ENCODE results near the gene UNC93A.
A peak's percentile ranks its signal among the peaks of the same experiment; 100 is the strongest.
"Not testable (repeated sequence)": the region's sequence is repeated elsewhere in the genome, so short reads cannot be mapped to it uniquely, and the experiment has no call there.

The UNC93A gene

DNA sequence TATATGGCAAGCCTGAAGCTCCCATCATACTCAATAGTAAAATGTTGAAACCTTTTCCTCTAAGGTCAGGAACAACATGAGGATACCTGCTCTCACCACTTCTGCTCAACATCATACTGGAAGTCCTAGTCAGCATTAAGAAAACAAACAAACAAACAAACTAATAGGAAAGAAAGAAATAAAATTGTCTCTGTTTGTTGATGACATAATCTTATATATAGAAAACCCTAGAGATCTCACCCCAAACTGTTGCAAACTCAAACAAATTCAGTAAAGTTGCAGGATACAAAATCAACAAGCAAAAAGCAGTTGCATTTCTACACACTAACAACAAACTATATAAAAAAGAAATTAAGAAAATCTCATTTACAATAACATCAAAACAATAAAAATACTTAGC, 54.2 kb downstream of the UNC93A start:
- FAIRE-seq (no peak), DNase-seq (ENCODE audit: insufficient read length) (no peak)
- TF ChIP-seq TAF1 (IDR thresholded peaks at IDR 0.05; ENCODE audit: borderline replicate concordance, low read depth, low read length) (no peak), POLR2AphosphoS5 (IDR thresholded peaks at IDR 0.05; ENCODE audit: low read depth, low read length) (no peak), POLR2A (IDR thresholded peaks at IDR 0.05; ENCODE audit: low read depth, low read length) (no peak)

DNA sequence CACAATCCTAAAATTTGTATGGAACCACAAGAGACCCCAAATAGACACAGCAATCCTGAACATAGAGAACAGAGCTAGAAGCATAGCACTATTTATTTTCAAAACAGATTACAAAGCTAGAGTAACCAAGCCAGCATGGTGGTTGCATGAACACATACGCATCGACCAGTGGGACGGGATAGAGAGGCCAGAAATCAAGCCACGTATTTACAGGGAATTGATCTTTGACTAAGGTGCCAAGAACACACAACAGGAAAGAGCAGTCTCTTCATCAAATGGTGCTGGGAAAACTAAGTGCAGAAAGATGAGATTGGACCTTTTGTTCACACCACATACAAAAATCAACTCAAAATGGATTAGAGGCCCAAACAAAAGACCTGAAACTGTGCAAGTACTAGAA, 54.8 kb downstream of the UNC93A start:
- DNase-seq (ENCODE audit: insufficient read length) (no peak), FAIRE-seq (no peak)
- TF ChIP-seq TAF1 (IDR thresholded peaks at IDR 0.05; ENCODE audit: borderline replicate concordance, low read depth, low read length) = no peak
- no peak for TF ChIP-seq POLR2A (IDR thresholded peaks at IDR 0.05; ENCODE audit: low read depth, low read length)
- no peak for TF ChIP-seq POLR2AphosphoS5 (IDR thresholded peaks at IDR 0.05; ENCODE audit: low read depth, low read length)

DNA sequence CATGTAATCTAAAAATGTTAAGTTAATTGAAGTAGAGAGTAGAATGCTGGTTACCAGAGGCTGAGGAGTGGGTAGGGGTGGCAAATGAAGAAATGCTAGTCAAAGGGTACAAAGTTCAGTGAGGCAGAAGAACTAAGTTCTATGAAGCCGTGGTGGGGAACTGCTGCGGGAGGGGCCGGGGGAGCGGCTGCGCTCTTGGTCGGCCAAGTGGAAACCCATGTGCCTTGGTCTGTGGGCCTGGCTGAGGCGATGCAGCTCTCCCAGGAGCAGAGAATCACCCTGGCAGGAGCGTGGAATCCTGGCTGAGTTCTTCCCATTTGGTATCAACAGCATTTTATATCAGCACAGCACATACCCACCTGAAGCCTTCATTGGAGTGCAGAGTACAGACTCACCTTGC, 56.1 kb downstream of the UNC93A start:
- TF ChIP-seq TAF1 (IDR thresholded peaks at IDR 0.05; ENCODE audit: borderline replicate concordance, low read depth, low read length) = no peak
- TF ChIP-seq POLR2AphosphoS5 (IDR thresholded peaks at IDR 0.05; ENCODE audit: low read depth, low read length) = no peak
- TF ChIP-seq POLR2A (IDR thresholded peaks at IDR 0.05; ENCODE audit: low read depth, low read length) = no peak
- no peak for DNase-seq (ENCODE audit: insufficient read length)
- no peak for FAIRE-seq

DNA sequence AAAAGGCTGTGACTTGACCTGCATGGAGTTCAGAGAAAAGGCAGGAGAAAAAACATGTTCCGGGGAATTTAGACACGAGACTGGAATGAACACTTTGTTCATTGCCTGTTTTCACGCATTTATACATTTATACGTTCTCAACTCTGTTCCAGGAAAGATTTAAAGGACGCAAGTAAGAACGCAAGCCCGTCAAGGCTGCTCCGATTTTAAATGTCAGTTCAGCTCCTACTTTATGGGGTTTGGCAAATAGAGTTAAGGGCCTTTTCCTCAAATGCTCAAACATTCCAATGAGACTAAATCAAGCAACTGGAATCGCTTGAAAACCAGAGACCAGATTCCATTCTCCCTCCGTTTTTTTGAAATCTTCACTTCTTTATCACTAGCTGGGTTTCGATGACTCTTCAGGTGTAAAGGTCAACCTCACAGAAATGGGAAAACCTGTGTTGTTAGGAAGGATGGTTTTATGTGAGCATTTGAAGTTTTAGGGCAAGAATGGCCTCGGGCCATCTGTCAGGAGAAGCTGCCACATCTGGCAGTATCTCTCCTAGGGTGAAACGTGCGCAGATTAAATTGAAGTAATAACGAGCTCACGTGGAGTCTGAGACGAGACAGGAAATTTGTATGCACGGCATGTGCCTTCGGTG, 58.6 kb downstream of the UNC93A start:
- no peak for FAIRE-seq
- TF ChIP-seq POLR2A (IDR thresholded peaks at IDR 0.05; ENCODE audit: low read depth, low read length) (no peak), TAF1 (IDR thresholded peaks at IDR 0.05; ENCODE audit: borderline replicate concordance, low read depth, low read length) (no peak), POLR2AphosphoS5 (IDR thresholded peaks at IDR 0.05; ENCODE audit: low read depth, low read length) (no peak)
- no peak for DNase-seq (ENCODE audit: insufficient read length)

- TF ChIP-seq POLR2AphosphoS5 (IDR thresholded peaks at IDR 0.05; ENCODE audit: low read depth, low read length) = no peak
- TF ChIP-seq TAF1 (IDR thresholded peaks at IDR 0.05; ENCODE audit: borderline replicate concordance, low read depth, low read length) = no peak
- no peak for TF ChIP-seq POLR2A (IDR thresholded peaks at IDR 0.05; ENCODE audit: low read depth, low read length)
- FAIRE-seq = no peak
- no peak for DNase-seq (ENCODE audit: insufficient read length)
Observed at GRCh38 chr6:167350275-167350696, 59.2 kb downstream of the UNC93A start.

DNA sequence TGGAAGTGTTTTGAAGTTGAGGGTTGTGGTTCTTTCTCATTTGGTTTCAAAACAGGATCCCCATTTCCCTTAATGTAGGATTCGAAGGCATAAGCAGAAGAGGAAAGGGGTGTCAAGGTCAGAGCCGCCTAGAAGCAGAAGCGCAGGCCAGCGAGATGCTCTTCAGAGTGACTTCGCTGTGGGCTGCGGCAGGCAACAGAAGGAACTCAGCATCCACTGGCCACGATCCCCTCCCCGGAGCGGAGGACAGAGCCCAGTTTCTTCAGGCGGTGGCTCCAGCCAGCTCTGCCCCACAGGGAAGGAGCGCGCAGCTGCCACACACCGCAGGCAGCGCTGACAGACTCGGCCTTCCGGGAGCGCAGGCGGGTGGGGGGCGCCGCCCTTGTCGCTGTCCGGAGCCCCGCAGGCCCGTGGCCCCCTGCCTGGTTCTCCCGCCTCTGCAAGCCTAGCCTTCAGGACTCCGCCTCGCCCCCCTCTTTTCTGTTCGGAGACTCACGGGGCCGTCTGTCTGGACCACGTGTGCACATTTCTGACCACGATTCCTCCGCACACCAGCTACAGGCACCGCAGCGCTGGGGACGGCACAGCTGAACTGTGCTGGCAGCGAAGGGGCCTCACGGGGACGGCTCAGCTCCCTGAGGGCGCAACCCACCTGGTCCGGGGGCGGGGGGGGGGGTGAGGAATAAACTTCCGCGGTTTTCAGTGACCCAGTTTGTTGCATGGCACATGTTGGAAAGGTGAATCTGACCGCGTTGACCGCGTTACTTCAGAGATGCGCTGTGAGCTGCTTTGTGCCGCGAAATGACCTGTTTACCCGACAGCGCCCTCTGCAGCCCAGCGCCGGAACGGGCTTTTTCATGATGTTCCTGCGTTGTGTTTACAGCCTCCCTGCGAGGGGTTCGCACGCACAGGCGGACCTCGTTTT, 59.9 kb downstream of the UNC93A start:
- TF ChIP-seq POLR2AphosphoS5 (IDR thresholded peaks at IDR 0.05; ENCODE audit: low read depth, low read length) (no peak), POLR2A (IDR thresholded peaks at IDR 0.05; ENCODE audit: low read depth, low read length) (no peak), TAF1 (IDR thresholded peaks at IDR 0.05; ENCODE audit: borderline replicate concordance, low read depth, low read length) (no peak)
- FAIRE-seq = peak; percentile 44
- no peak for DNase-seq (ENCODE audit: insufficient read length)

GRCh38 chr6:167351656-167352345, 60.7 kb downstream of the UNC93A start:
- no peak for TF ChIP-seq POLR2A (IDR thresholded peaks at IDR 0.05; ENCODE audit: low read depth, low read length)
- no peak for TF ChIP-seq TAF1 (IDR thresholded peaks at IDR 0.05; ENCODE audit: borderline replicate concordance, low read depth, low read length)
- TF ChIP-seq POLR2AphosphoS5 (IDR thresholded peaks at IDR 0.05; ENCODE audit: low read depth, low read length) = no peak
- DNase-seq (ENCODE audit: insufficient read length) (no peak), FAIRE-seq (no peak)

GRCh38 chr6:167356874-167357273, 65.8 kb downstream of the UNC93A start:
- TF ChIP-seq POLR2A (IDR thresholded peaks at IDR 0.05; ENCODE audit: low read depth, low read length) (no peak), POLR2AphosphoS5 (IDR thresholded peaks at IDR 0.05; ENCODE audit: low read depth, low read length) (no peak), TAF1 (IDR thresholded peaks at IDR 0.05; ENCODE audit: borderline replicate concordance, low read depth, low read length) (no peak)
- no peak for FAIRE-seq
- DNase-seq (ENCODE audit: insufficient read length) = no peak

GRCh38 chr6:167358394-167358793, 67.3 kb downstream of the UNC93A start:
- not testable (repeated sequence) for FAIRE-seq; DNase-seq (ENCODE audit: insufficient read length)

- FAIRE-seq; DNase-seq (ENCODE audit: insufficient read length): not testable (repeated sequence)
Observed at GRCh38 chr6:167361170-167361569, 70.1 kb downstream of the UNC93A start.
